Neural crest cell (in vitro differentiated cells): Measurements from ENCODE around the gene KCNG4. TPM values are rescaled to one million over a fixed set of nuclear protein-coding genes. Genes with fewer than 3 reads are reported as not detected.
A peak's percentile ranks its signal among the peaks of the same experiment; 100 is the strongest.

Experiments
- DNase-seq: peaks from one replicate; pipeline ENCODE4 v3.0.0; 2021; ENCODE audit warnings: low read depth, mixed read lengths, low spot score
- H3K27ac Mint-ChIP-seq: one replicate; pipeline ENCODE4 v1.8.0; 2021; ENCODE audit warnings: mild to moderate bottlenecking, mixed read lengths; ENCODE audit not compliant: unreplicated experiment
- H3K27me3 Mint-ChIP-seq: 2 replicates; pipeline ENCODE4 v1.8.0; 2021; ENCODE audit warnings: low read depth, mild to moderate bottlenecking, mixed read lengths
- H3K36me3 Mint-ChIP-seq: 2 replicates; pipeline ENCODE4 v1.8.0; 2021; ENCODE audit warnings: low read depth, mild to moderate bottlenecking, mixed read lengths
- H3K4me1 Mint-ChIP-seq: 2 replicates; pipeline ENCODE4 v1.8.0; 2021; ENCODE audit warnings: mixed read lengths
- H3K4me3 Mint-ChIP-seq: one replicate; pipeline ENCODE4 v1.8.0; 2021; ENCODE audit warnings: mild to moderate bottlenecking, mixed read lengths
- H3K9me3 Mint-ChIP-seq: 2 replicates; pipeline ENCODE4 v1.8.0; 2021; ENCODE audit warnings: mixed read lengths
- total RNA-seq: library from RNA; stranded (reverse); gene quantifications from 2 replicates; pipeline ENCODE4 v1.2.1, GENCODE V29; 2021
- TF ChIP-seq, protein P1 (sequence below): fragments of 200-600 bp; sonication (generic); conservative IDR thresholded peaks from 2 replicates; pipeline ENCODE4 v1.5.0; 2021; ENCODE audit warnings: antibody characterized with exemption, mild to moderate bottlenecking

The KCNG4 gene
- total RNA-seq, 1 donor from 2014 or later = not detected

DNA sequence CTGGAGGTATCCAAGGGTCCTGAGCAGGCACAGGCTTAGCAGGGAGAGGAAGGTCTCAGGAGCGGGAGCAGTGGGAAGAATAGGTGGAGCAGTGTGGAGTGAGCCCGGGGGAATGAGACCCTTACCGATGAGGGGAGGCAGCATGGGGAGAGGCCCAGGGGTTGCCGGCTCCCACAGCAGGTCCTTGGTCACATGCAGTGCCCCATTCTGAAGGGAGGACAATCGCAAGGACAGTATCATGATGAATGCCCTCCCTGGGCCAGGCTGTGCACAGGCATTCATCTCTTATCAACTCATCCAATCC, 56.3 kb downstream of the KCNG4 start:
- Mint-ChIP-seq H3K27me3 (no peaks in the 10 kb centered on the region), H3K4me3 (no peak overlapping the region), H3K36me3 (peaks cover 4% of the 10 kb centered on the region), H3K4me1 (peaks cover 8% of the 10 kb centered on the region), H3K27ac (no peak overlapping the region), H3K9me3 (no peaks in the 10 kb centered on the region)
- DNase-seq = no peak
- TF ChIP-seq, protein P1, sequence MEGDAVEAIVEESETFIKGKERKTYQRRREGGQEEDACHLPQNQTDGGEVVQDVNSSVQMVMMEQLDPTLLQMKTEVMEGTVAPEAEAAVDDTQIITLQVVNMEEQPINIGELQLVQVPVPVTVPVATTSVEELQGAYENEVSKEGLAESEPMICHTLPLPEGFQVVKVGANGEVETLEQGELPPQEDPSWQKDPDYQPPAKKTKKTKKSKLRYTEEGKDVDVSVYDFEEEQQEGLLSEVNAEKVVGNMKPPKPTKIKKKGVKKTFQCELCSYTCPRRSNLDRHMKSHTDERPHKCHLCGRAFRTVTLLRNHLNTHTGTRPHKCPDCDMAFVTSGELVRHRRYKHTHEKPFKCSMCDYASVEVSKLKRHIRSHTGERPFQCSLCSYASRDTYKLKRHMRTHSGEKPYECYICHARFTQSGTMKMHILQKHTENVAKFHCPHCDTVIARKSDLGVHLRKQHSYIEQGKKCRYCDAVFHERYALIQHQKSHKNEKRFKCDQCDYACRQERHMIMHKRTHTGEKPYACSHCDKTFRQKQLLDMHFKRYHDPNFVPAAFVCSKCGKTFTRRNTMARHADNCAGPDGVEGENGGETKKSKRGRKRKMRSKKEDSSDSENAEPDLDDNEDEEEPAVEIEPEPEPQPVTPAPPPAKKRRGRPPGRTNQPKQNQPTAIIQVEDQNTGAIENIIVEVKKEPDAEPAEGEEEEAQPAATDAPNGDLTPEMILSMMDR = no peak

DNA sequence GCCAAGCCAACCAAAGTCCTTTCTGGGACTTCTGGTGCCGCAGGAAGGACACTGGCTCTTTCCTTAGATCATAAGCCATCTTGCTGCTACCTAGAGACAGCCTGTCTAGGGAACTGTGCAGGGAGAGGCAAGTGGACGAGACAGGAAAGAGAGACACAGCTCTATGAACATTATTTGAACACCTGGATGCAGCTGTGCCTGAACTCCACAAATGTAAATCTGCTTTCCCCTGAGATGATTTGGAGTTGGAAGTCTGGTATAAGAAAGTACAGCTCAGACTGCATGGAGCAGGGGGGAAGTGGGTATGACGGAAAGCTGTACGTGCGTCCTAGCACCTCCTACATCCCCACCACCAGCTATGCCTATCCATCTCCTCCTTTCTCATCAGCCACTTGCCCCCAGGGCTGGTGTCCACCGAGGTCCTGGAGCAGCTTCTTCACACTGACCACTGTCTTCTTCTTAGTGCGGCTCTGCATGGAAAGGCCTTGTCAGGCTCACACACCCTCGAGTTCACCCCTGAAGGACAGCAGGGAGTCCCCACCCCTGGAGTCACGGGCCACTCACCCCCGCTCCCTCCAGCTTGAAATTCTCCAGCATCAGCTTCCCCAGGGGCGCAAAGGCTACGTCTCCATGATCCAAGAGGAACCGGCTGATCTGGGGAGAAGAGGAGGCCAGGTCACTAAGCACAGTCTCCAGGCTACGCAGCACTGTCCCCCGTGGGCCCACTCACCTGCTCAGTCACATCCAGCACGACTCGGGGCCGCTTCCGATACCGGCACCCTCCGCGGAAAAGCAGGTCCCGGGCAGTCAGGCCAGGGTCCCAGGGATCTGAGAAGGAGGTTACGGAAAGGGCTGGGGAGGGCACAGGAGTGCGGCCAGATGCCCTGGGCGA, 56.9 kb downstream of the KCNG4 start:
- Mint-ChIP-seq H3K27ac (no peak overlapping the region), H3K4me3 (peak overlapping the region; percentile 51), H3K4me1 (peaks cover 9% of the 10 kb centered on the region), H3K27me3 (no peaks in the 10 kb centered on the region), H3K36me3 (peaks cover 4% of the 10 kb centered on the region), H3K9me3 (no peaks in the 10 kb centered on the region)
- no peak for DNase-seq
- TF ChIP-seq, protein P1 = no peak

DNA sequence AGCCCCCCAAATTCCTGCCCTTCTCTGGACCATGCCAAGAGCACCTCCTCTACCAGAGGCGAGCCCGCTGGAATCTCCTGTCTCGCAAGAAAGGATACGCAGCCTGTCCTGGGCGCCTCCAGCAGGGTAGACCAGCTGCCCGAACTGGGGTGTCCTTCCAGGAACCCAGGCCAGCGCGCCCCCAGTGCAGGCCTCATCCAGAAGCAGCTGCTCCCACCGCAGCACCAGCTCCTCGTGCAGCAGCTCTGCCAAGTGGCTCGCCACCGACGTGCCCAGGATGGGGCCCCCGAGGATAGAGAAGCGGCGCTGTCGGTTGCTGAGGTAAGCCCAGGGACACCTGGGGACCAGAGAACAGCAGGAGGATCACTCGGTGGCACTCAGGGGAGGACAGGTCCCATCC, 57.7 kb downstream of the KCNG4 start:
- Mint-ChIP-seq H3K9me3 (no peaks in the 10 kb centered on the region), H3K4me3 (no peak overlapping the region), H3K4me1 (peaks cover 16% of the 10 kb centered on the region), H3K27me3 (no peaks in the 10 kb centered on the region), H3K27ac (no peak overlapping the region), H3K36me3 (peaks cover 4% of the 10 kb centered on the region)
- TF ChIP-seq, protein P1 = no peak
- no peak for DNase-seq

DNA sequence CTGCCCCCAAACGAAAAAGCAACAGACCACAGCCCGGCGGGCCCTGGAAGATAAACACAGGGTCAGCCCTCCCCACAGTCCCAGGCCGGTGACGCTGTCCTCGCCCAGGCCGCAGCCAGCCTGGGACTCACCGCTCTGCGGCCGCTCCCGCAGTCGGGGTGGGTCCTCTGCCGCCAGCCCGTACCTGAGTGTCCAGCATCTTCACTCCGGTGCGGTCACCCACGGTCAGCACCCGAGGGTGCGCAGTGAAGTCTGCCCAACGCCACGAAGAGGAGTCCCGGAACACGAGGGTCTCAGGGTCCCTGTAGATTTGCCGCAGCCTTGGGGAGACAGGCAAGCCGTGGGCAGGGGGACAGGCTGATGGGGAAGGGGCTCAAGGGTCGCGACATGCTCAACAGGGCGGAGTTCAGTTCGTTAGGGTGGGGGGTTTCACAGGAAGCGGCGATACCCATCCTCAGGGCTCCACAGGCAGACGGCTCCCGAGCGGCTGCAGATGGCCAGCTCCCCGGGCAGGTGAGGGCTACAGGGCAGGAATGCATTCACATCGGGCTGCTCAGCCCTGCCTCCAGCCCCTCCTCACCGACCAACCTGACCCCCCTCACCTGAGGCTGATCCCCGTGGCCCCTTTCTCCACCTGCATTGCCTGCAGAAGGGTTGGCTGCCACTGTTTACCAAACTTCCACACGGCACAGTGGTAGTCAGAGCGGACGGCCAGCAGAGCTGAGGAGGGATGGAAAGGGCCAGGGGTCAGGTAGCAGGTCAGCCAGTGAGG, 58.5 kb downstream of the KCNG4 start:
- no peak for DNase-seq
- H3K9me3 Mint-ChIP-seq = no peaks in the 10 kb centered on the region
- H3K27me3 Mint-ChIP-seq = no peaks in the 10 kb centered on the region
- no peak overlapping the region for H3K27ac Mint-ChIP-seq
- H3K4me1 Mint-ChIP-seq = peaks cover 19% of the 10 kb centered on the region
- no peak overlapping the region for H3K4me3 Mint-ChIP-seq
- TF ChIP-seq, protein P1 = no peak
- peaks cover 4% of the 10 kb centered on the region for H3K36me3 Mint-ChIP-seq

DNA sequence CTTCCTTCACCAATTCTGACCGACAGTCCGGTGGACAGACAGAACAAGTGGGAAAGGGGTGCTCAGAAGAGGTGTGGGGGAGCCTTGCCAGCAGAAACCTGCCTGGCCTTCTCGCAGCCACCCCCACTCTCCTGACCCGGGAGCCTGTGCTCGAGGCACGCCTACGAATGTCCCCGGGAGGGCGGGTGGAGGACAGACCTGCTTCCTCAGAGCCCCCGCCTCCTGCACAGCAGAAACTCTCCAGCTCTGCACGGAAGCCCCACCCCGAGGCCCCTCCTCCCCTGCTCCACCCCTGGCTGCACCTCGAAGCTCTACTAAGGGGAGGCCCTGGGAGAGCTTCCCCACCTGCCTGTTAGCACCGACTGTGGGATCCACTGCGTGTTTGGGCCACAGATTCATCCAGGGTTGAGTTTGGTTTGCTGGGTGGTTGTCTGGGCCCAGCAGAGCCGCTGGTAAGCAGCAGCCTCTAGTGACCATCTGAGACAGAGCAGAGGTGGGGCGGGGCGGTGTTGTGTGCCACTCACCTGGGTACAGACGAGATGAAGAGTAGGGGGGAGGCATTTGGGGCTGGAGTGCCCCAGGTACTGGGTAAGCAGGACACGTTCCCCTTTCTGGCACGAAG, 59.2 kb downstream of the KCNG4 start:
- DNase-seq = no peak
- no peak overlapping the region for H3K27ac Mint-ChIP-seq
- TF ChIP-seq, protein P1 = no peak
- peaks cover 4% of the 10 kb centered on the region for H3K36me3 Mint-ChIP-seq
- H3K9me3 Mint-ChIP-seq = no peaks in the 10 kb centered on the region
- H3K4me3 Mint-ChIP-seq = no peak overlapping the region
- H3K4me1 Mint-ChIP-seq = peaks cover 19% of the 10 kb centered on the region
- no peaks in the 10 kb centered on the region for H3K27me3 Mint-ChIP-seq
